ENCODE measurements around the gene ARPC4. TPM values are rescaled to one million over a fixed set of nuclear protein-coding genes. Genes with fewer than 3 reads are reported as not detected.

ARPC4 gene
- total and polyA plus RNA-seq, 2 of the 13 experiments (the other 11 are each of a cell fraction or from before 2014, with no cell fraction given) = 30.1 to 83.6 TPM

DNA sequence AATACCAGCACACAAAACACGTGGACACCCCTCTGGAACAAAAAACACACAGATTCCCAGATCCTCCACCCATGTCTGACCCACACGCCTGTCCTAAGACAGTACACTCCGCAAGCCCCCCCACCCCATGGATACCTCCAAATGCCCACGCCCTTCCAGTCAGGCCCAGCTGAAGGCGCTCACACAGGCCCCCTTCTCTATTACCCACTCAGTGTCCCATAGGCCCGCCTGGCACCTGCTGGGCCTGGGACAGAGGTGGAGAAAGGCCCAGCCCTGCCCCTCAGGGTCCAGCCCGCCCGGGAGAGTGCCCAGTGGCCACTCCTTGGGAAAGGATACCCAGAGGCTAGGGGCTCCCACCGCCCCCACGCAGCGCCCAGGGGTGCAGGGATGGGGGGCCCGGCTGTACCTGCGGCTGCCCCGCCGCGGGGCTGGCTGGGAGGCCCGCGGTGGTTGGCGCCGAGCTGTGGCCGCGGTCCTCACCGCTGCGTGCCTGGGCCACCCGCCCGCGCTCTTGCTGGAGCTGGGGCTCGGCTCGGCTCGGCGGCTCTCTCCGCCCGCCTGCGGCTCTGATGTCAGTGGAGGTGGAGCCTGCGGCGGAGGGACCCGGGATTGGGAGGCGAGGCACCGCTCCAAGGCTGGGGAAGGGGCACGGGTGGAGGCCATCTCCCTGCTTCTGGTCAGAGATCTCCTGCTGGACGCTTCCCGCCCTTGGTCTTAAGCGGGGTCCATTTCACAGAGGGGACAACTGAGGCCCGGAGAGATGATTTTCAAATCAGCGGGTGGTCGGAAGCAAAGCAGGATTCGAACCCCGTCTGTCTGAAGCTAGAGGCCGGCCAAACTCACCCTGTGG lies 23.2 kb upstream of the ARPC4 start, which contains the start of gene CAMK1 (continued):
- TF ChIP-seq, protein P1, sequence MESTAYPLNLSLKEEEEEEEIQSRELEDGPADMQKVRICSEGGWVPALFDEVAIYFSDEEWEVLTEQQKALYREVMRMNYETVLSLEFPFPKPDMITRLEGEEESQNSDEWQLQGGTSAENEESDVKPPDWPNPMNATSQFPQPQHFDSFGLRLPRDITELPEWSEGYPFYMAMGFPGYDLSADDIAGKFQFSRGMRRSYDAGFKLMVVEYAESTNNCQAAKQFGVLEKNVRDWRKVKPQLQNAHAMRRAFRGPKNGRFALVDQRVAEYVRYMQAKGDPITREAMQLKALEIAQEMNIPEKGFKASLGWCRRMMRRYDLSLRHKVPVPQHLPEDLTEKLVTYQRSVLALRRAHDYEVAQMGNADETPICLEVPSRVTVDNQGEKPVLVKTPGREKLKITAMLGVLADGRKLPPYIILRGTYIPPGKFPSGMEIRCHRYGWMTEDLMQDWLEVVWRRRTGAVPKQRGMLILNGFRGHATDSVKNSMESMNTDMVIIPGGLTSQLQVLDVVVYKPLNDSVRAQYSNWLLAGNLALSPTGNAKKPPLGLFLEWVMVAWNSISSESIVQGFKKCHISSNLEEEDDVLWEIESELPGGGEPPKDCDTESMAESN (CRISPR knock-in tag; conservative IDR thresholded peaks at IDR 0.05) = no peak
- TF ChIP-seq, protein P2, sequence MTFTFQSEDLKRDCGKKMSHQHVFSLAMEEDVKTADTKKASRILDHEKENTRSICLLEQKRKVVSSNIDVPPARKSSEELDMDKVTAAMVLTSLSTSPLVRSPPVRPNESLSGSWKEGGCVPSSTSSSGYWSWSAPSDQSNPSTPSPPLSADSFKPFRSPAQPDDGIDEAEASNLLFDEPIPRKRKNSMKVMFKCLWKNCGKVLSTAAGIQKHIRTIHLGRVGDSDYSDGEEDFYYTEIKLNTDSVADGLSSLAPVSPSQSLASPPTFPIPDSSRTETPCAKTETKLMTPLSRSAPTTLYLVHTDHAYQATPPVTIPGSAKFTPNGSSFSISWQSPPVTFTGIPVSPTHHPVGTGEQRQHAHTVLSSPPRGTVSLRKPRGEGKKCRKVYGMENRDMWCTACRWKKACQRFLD (CRISPR knock-in tag; IDR thresholded peaks at IDR 0.05; ENCODE audit: borderline replicate concordance) = no peak
- TF ChIP-seq, protein P3, sequence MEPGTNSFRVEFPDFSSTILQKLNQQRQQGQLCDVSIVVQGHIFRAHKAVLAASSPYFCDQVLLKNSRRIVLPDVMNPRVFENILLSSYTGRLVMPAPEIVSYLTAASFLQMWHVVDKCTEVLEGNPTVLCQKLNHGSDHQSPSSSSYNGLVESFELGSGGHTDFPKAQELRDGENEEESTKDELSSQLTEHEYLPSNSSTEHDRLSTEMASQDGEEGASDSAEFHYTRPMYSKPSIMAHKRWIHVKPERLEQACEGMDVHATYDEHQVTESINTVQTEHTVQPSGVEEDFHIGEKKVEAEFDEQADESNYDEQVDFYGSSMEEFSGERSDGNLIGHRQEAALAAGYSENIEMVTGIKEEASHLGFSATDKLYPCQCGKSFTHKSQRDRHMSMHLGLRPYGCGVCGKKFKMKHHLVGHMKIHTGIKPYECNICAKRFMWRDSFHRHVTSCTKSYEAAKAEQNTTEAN (CRISPR knock-in tag; conservative IDR thresholded peaks at IDR 0.05) = no peak
- no peak for TF ChIP-seq TBX3 (IDR thresholded peaks at IDR 0.05; ENCODE audit: borderline replicate concordance)
- no peak for TF ChIP-seq SMYD3 (CRISPR knock-in tag; IDR thresholded peaks at IDR 0.05)
- no peak for TF ChIP-seq KDM6A (CRISPR knock-in tag; IDR thresholded peaks at IDR 0.05; ENCODE audit: low read depth)
- TF ChIP-seq, protein P4, sequence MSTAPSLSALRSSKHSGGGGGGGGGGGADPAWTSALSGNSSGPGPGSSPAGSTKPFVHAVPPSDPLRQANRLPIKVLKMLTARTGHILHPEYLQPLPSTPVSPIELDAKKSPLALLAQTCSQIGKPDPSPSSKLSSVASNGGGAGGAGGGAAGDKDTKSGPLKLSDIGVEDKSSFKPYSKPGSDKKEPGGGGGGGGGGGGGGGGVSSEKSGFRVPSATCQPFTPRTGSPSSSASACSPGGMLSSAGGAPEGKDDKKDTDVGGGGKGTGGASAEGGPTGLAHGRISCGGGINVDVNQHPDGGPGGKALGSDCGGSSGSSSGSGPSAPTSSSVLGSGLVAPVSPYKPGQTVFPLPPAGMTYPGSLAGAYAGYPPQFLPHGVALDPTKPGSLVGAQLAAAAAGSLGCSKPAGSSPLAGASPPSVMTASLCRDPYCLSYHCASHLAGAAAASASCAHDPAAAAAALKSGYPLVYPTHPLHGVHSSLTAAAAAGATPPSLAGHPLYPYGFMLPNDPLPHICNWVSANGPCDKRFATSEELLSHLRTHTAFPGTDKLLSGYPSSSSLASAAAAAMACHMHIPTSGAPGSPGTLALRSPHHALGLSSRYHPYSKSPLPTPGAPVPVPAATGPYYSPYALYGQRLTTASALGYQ (CRISPR knock-in tag; IDR thresholded peaks at IDR 0.05) = no peak
- peak; percentile 1; the same call in 1 of the 2 replicates for TF ChIP-seq ZNF543 (CRISPR knock-in tag; IDR thresholded peaks at IDR 0.05)
- TF ChIP-seq FOXO1 (CRISPR knock-in tag; IDR thresholded peaks at IDR 0.05) = peak; percentile 58; the same call in 1 of the 2 replicates
- peak; percentile 88 for TF ChIP-seq RBFOX2 (IDR thresholded peaks at IDR 0.05; ENCODE audit: low read depth, low read length)
- no peak for TF ChIP-seq ZNF317 (CRISPR knock-in tag; IDR thresholded peaks at IDR 0.05)
- no peak for TF ChIP-seq ZNF724P (CRISPR knock-in tag; IDR thresholded peaks at IDR 0.05; ENCODE audit: borderline replicate concordance)
- TF ChIP-seq SMARCC2 (IDR thresholded peaks at IDR 0.05) = no peak
- TF ChIP-seq, protein P5, sequence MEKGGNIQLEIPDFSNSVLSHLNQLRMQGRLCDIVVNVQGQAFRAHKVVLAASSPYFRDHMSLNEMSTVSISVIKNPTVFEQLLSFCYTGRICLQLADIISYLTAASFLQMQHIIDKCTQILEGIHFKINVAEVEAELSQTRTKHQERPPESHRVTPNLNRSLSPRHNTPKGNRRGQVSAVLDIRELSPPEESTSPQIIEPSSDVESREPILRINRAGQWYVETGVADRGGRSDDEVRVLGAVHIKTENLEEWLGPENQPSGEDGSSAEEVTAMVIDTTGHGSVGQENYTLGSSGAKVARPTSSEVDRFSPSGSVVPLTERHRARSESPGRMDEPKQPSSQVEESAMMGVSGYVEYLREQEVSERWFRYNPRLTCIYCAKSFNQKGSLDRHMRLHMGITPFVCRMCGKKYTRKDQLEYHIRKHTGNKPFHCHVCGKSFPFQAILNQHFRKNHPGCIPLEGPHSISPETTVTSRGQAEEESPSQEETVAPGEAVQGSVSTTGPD (CRISPR knock-in tag; IDR thresholded peaks at IDR 0.05) = no peak
- TF ChIP-seq ZNF180 (CRISPR knock-in tag; IDR thresholded peaks at IDR 0.05; ENCODE audit: borderline replicate concordance, low read depth) = no peak
- TF ChIP-seq ZNF629 (CRISPR knock-in tag; conservative IDR thresholded peaks at IDR 0.05) = 0 out of 2 replicates have a peak, but pooled peaks have one; percentile 93
- TF ChIP-seq, protein P6, sequence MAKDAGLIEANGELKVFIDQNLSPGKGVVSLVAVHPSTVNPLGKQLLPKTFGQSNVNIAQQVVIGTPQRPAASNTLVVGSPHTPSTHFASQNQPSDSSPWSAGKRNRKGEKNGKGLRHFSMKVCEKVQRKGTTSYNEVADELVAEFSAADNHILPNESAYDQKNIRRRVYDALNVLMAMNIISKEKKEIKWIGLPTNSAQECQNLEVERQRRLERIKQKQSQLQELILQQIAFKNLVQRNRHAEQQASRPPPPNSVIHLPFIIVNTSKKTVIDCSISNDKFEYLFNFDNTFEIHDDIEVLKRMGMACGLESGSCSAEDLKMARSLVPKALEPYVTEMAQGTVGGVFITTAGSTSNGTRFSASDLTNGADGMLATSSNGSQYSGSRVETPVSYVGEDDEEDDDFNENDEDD (CRISPR knock-in tag; IDR thresholded peaks at IDR 0.05; ENCODE audit: borderline replicate concordance) = no peak
- no peak for TF ChIP-seq RARG (CRISPR knock-in tag; IDR thresholded peaks at IDR 0.05; ENCODE audit: low read depth)
- TF ChIP-seq SRSF1 (optimal IDR thresholded peaks at IDR 0.05; ENCODE audit: low read depth, low read length) = peak; percentile 29
- no peak; the same call in 1 of the 2 replicates for TF ChIP-seq SPEN (CRISPR knock-in tag; IDR thresholded peaks at IDR 0.05; ENCODE audit: low read depth)

All from HepG2 (cell line).